Liver (tissue), 9 donors: ENCODE data around the gene HNRNPA0. TPM values are rescaled to one million over a fixed set of nuclear protein-coding genes. Genes with fewer than 3 reads are reported as not detected.

ENCODE experiments used
- DNase-seq: peaks from one replicate; pipeline ENCODE4 v3.0.0-alpha.2; 2017; ENCODE audit warnings: low spot score
- H3K27ac ChIP-seq, 2 donors: one replicate each; pipeline ENCODE4 v1.7.0; 2013; ENCODE audit warnings: inconsistent platforms in 2 of 2, low read length in 2 of 2, control low read depth in 1 of 2, low read depth in 1 of 2, mild to moderate bottlenecking in 1 of 2
- H3K27me3 ChIP-seq, 4 donors: one replicate each; pipeline versions ENCODE4 v1.6.1 to v1.7.0; 2013; ENCODE audit warnings: low read length in 3 of 4, inconsistent platforms in 1 of 4, mild to moderate bottlenecking in 1 of 4, moderate library complexity in 1 of 4; ENCODE audit not compliant: control insufficient read depth in 4 of 4, insufficient read depth in 4 of 4
- H3K36me3 ChIP-seq, 4 donors: one replicate each; pipeline versions ENCODE4 v1.6.1 to v1.7.0; 2013; ENCODE audit warnings: low read length in 3 of 4, mild to moderate bottlenecking in 3 of 4, low read depth in 1 of 4, moderate library complexity in 1 of 4; ENCODE audit not compliant: control insufficient read depth in 4 of 4, insufficient read depth in 3 of 4
- H3K4me1 ChIP-seq, 4 donors: one replicate each; pipeline versions ENCODE4 v1.6.1 to v1.7.0; 2013; ENCODE audit warnings: low read length in 3 of 4, mild to moderate bottlenecking in 3 of 4, moderate library complexity in 1 of 4; ENCODE audit not compliant: control insufficient read depth in 4 of 4, insufficient read depth in 4 of 4
- H3K4me3 ChIP-seq, 3 donors: one replicate each; pipeline versions ENCODE4 v1.6.1 to v1.7.0; 2013; ENCODE audit warnings: low read length in 3 of 3, control low read depth in 1 of 3, low read depth in 1 of 3, mild to moderate bottlenecking in 1 of 3
- H3K9ac ChIP-seq, 2 donors: one replicate each; pipeline ENCODE4 v1.7.0; 2013; ENCODE audit warnings: low read length in 2 of 2, mild to moderate bottlenecking in 2 of 2, moderate library complexity in 2 of 2, control low read depth in 1 of 2, low read depth in 1 of 2
- H3K9me3 ChIP-seq, 4 donors: one replicate each; pipeline versions ENCODE4 v1.6.1 to v1.7.0; 2013; ENCODE audit warnings: low read length in 3 of 4; ENCODE audit not compliant: control insufficient read depth in 4 of 4
- ATF3 ChIP-seq: IDR thresholded peaks from 2 replicates; pipeline ENCODE4 v1.6.1; 2016; ENCODE audit warnings: antibody characterized with exemption
- CTCF ChIP-seq: fragments of 150-350 bp; IDR thresholded peaks from 2 replicates; pipeline ENCODE4 v1.5.1; 2017; ENCODE audit warnings: improper control_type of control experiment, low read depth, low read length; ENCODE audit not compliant: missing input control
- FOXA1 ChIP-seq: IDR thresholded peaks from 2 replicates; pipeline ENCODE4 v1.6.1; 2016; ENCODE audit warnings: antibody characterized with exemption
- FOXA2 ChIP-seq: IDR thresholded peaks from 2 replicates; pipeline ENCODE4 v1.6.1; 2016; ENCODE audit warnings: antibody characterized with exemption
- GABPA ChIP-seq, 2 donors: IDR thresholded peaks in 1 of 2; conservative IDR thresholded peaks in 1 of 2; 2 replicates each; pipeline ENCODE4 v1.6.1; 2016; ENCODE audit warnings: antibody characterized with exemption in 2 of 2, mild to moderate bottlenecking in 1 of 2, moderate library complexity in 1 of 2
- HNF4A ChIP-seq, 2 donors: conservative IDR thresholded peaks; 2 replicates each; pipeline ENCODE4 v1.6.1; 2016; ENCODE audit warnings: antibody characterized with exemption in 2 of 2, mild to moderate bottlenecking in 2 of 2
- HNF4G ChIP-seq: IDR thresholded peaks from 2 replicates; pipeline ENCODE4 v1.6.1; 2016; ENCODE audit warnings: antibody characterized with exemption
- JUND ChIP-seq, 2 donors: IDR thresholded peaks; 2 replicates each; pipeline ENCODE4 v1.6.1; 2016; ENCODE audit warnings: antibody characterized with exemption in 2 of 2
- MAX ChIP-seq: IDR thresholded peaks from 2 replicates; pipeline ENCODE4 v1.6.1; 2016; ENCODE audit warnings: antibody characterized with exemption
- NR2F2 ChIP-seq: IDR thresholded peaks from 2 replicates; pipeline ENCODE4 v1.6.1; 2016; ENCODE audit warnings: antibody characterized with exemption
- RAD21 ChIP-seq, 2 donors: IDR thresholded peaks; 2 replicates each; pipeline ENCODE4 v1.6.1; 2016; ENCODE audit warnings: antibody characterized with exemption in 2 of 2, mild to moderate bottlenecking in 2 of 2
- REST ChIP-seq: IDR thresholded peaks from 2 replicates; pipeline ENCODE4 v1.6.1; 2016; ENCODE audit warnings: antibody characterized with exemption, mild to moderate bottlenecking
- RXRA ChIP-seq, 2 donors: IDR thresholded peaks; 2 replicates each; pipeline ENCODE4 v1.6.1; 2017 to 2018; ENCODE audit warnings: antibody characterized with exemption in 2 of 2, mild to moderate bottlenecking in 1 of 2
- SP1 ChIP-seq: IDR thresholded peaks from 2 replicates; pipeline ENCODE4 v1.6.1; 2018; ENCODE audit warnings: antibody characterized with exemption, mild to moderate bottlenecking
- TAF1 ChIP-seq: conservative IDR thresholded peaks from 2 replicates; pipeline ENCODE4 v1.6.1; 2016; ENCODE audit warnings: antibody characterized with exemption, mild to moderate bottlenecking
- YY1 ChIP-seq: IDR thresholded peaks from 2 replicates; pipeline ENCODE4 v1.6.1; 2016; ENCODE audit warnings: antibody characterized with exemption, mild to moderate bottlenecking
- ZBTB33 ChIP-seq: IDR thresholded peaks from 2 replicates; pipeline ENCODE4 v1.6.1; 2016; ENCODE audit warnings: antibody characterized with exemption
- WGBS: extraction: QIAGEN DNeasy Blood & Tissue Kit; methylation state at CpG from one replicate; pipeline ENCODE4 v1.1.7; 2013; 5-methylcytosine and 5-hydroxymethylcytosine counted together
- polyA plus RNA-seq, 2 donors: library from polyadenylated mRNA; stranded (reverse) in 1 of 2; unstranded in 1 of 2; fragments of 200-250 nt in 1 of 2; fragments of >200 nt in 1 of 2; fragmentation: Nextera tagmentation in 1 of 2; extraction: Ambion mirVana in 1 of 2; gene quantifications; one replicate each; pipeline versions ENCODE4 v1.2.1 to v1.2.3, GENCODE V29; 2013 to 2015
- total RNA-seq, 2 donors: library from RNA; depleted of rRNA; stranded (reverse); fragments of >200 nt; gene quantifications; one replicate each; pipeline ENCODE4 v1.2.3, GENCODE V29; 2014
- donor health status: healthy.
- donor health status: healthy.
- donor health status: healthy.
- donor health status: healthy.
- donor health status: healthy.

The HNRNPA0 gene
- total and polyA plus RNA-seq, 4 donors: 1.8 to 12.9 (median 7.6) TPM

GRCh38 chr5:137760294-137760693 lies 6.1 kb upstream of the HNRNPA0 start:
- H3K9ac ChIP-seq: no peak overlapping the region
- no peak overlapping the region for H3K27ac ChIP-seq
- H3K4me3 ChIP-seq: no peak overlapping the region
- no peak for DNase-seq
- H3K9me3 ChIP-seq: no peaks in the 10 kb centered on the region
- TF ChIP-seq JUND (IDR thresholded peaks at IDR 0.05): no peak
- TF ChIP-seq REST: no peak
- no peak for TF ChIP-seq ATF3
- no peak for TF ChIP-seq RXRA (IDR thresholded peaks at IDR 0.05)
- no peak for TF ChIP-seq YY1
- no peak for TF ChIP-seq CTCF
- TF ChIP-seq FOXA1: no peak
- no peak for TF ChIP-seq SP1
- no peak for TF ChIP-seq TAF1
- no peak for TF ChIP-seq NR2F2
- TF ChIP-seq ZBTB33: no peak
- TF ChIP-seq MAX: no peak
- no peak for TF ChIP-seq HNF4G
- no peak for TF ChIP-seq FOXA2
- TF ChIP-seq GABPA (IDR thresholded peaks at IDR 0.05 in 1 of 2, conservative IDR thresholded peaks at IDR 0.05 in 1 of 2): no peak
- no peak for TF ChIP-seq RAD21 (IDR thresholded peaks at IDR 0.05)
- TF ChIP-seq HNF4A (conservative IDR thresholded peaks at IDR 0.05): no peak
- no peaks in the 10 kb centered on the region for H3K27me3 ChIP-seq
- WGBS: 99% methylated on average over 4 of the region's 4 CpGs
- H3K36me3 ChIP-seq: no peaks in the 10 kb centered on the region
- H3K4me1 ChIP-seq: no peaks in the 10 kb centered on the region
